ENCODE results near the gene NF1. TPM values are rescaled to one million over a fixed set of nuclear protein-coding genes. Genes with fewer than 3 reads are reported as not detected.
A peak's percentile ranks its signal among the peaks of the same experiment; 100 is the strongest.
"Not testable (repeated sequence)": the region's sequence is repeated elsewhere in the genome, so short reads cannot be mapped to it uniquely, and the experiment has no call there.

Gene NF1
- total and polyA plus RNA-seq, 2 of the 13 experiments (the other 11 are each of a cell fraction or from before 2014, with no cell fraction given) = 21.5 to 26.5 TPM

DNA sequence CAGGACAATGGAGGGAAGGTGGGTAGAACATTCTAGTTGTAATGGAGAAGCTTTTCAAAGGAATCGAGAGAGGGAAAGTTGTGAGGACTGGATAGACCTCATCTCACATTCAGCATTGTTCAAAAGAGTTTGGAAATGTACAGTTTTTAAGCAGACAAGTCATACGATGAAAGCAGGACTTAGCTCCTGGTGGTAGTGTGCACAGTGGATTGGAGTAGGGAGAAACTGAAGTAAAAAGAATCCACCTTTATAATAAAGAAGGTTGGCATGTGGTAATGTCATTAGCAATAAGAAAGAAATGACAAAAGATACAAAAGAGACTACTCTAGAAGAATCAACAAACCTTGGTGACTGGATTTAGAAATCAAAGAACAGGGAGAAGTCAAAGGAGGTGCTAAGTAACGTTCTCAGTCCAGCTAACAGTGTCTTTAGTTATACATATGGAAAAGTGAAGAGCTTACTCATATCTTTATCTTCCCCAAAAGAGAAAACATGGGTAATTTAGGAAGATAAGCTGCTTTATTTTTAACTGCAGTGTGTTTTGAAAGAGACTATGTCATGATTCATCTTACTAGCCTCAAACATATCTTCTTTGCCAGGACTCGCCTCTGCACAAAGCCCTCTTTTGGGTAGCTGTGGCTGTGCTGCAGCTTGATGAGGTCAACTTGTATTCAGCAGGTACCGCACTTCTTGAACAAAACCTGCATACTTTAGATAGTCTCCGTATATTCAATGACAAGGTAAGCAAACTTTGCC lies 245.3 kb downstream of the NF1 start:
- Histone ChIP-seq H3K79me2 (ENCODE audit: insufficient read depth, low read length) (no peaks in the 10 kb centered on the region), H3K4me3 (replicated peaks in 1 of 3; ENCODE audit: insufficient read depth in 1 of 3, low read depth in 2 of 3, low read length in 3 of 3) (no peak overlapping the region), H3K9ac (ENCODE audit: insufficient read depth, low read depth, low read length) (no peak overlapping the region), H3K4me2 (ENCODE audit: low read depth, low read length) (no peak overlapping the region), H2AFZ (ENCODE audit: low read length) (no peak overlapping the region), H3K27ac (ENCODE audit: extremely low read length, insufficient read depth, low read length) (no peak overlapping the region), H3K27me3 (ENCODE audit: control insufficient read depth in 1 of 2, insufficient read depth in 2 of 2, low read length in 2 of 2) (no peaks in the 10 kb centered on the region), H3K9me3 (ENCODE audit: low read length) (no peaks in the 10 kb centered on the region), H4K20me1 (ENCODE audit: insufficient read depth, low read length) (no peaks in the 10 kb centered on the region), H3K36me3 (replicated peaks in 1 of 2; ENCODE audit: control insufficient read depth in 1 of 2, insufficient read depth in 2 of 2, low read length in 2 of 2) (peaks cover 0 to 21% of the 10 kb centered on the region in 2 experiments; a peak in 3 of 5 replicates), H3K4me1 (ENCODE audit: insufficient read depth, low read length) (no peaks in the 10 kb centered on the region)
- WGBS (ENCODE audit: low lambda C conversion rate) = 96% methylated on average over 6 of the region's 6 CpGs
- no peak for ATAC-seq
- ChIA-PET POLR2A (no interaction called here), CTCF (ENCODE audit: low intra/inter-chr PET ratio, low total read pairs) (no interaction called here)
- DNase-seq (ENCODE audit: low spot score) = no peak
- TF ChIP-seq KAT7 (CRISPR knock-in tag; IDR thresholded peaks at IDR 0.05; ENCODE audit: borderline replicate concordance) = no peak
- TF ChIP-seq TBP (CRISPR knock-in tag; IDR thresholded peaks at IDR 0.05) = no peak
- no peak for TF ChIP-seq SKI (IDR thresholded peaks at IDR 0.05; ENCODE audit: partially characterized antibody)
- TF ChIP-seq KDM5B (CRISPR knock-in tag; IDR thresholded peaks at IDR 0.05; ENCODE audit: borderline replicate concordance) = no peak
- TF ChIP-seq, protein P1, sequence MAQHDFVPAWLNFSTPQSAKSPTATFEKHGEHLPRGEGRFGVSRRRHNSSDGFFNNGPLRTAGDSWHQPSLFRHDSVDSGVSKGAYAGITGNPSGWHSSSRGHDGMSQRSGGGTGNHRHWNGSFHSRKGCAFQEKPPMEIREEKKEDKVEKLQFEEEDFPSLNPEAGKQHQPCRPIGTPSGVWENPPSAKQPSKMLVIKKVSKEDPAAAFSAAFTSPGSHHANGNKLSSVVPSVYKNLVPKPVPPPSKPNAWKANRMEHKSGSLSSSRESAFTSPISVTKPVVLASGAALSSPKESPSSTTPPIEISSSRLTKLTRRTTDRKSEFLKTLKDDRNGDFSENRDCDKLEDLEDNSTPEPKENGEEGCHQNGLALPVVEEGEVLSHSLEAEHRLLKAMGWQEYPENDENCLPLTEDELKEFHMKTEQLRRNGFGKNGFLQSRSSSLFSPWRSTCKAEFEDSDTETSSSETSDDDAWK (CRISPR knock-in tag; IDR thresholded peaks at IDR 0.05) = no peak
- TF ChIP-seq ZNF12 (CRISPR knock-in tag; IDR thresholded peaks at IDR 0.05) = no peak
- no peak for TF ChIP-seq ZNF3 (CRISPR knock-in tag; IDR thresholded peaks at IDR 0.05)
- TF ChIP-seq, protein P2, sequence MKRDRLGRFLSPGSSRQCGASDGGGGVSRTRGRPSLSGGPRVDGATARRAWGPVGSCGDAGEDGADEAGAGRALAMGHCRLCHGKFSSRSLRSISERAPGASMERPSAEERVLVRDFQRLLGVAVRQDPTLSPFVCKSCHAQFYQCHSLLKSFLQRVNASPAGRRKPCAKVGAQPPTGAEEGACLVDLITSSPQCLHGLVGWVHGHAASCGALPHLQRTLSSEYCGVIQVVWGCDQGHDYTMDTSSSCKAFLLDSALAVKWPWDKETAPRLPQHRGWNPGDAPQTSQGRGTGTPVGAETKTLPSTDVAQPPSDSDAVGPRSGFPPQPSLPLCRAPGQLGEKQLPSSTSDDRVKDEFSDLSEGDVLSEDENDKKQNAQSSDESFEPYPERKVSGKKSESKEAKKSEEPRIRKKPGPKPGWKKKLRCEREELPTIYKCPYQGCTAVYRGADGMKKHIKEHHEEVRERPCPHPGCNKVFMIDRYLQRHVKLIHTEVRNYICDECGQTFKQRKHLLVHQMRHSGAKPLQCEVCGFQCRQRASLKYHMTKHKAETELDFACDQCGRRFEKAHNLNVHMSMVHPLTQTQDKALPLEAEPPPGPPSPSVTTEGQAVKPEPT (CRISPR knock-in tag; IDR thresholded peaks at IDR 0.05; ENCODE audit: low read depth) = no peak
- TF ChIP-seq, protein P3, sequence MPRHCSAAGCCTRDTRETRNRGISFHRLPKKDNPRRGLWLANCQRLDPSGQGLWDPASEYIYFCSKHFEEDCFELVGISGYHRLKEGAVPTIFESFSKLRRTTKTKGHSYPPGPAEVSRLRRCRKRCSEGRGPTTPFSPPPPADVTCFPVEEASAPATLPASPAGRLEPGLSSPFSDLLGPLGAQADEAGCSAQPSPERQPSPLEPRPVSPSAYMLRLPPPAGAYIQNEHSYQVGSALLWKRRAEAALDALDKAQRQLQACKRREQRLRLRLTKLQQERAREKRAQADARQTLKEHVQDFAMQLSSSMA (CRISPR knock-in tag; IDR thresholded peaks at IDR 0.05) = no peak
- TF ChIP-seq, protein P4, sequence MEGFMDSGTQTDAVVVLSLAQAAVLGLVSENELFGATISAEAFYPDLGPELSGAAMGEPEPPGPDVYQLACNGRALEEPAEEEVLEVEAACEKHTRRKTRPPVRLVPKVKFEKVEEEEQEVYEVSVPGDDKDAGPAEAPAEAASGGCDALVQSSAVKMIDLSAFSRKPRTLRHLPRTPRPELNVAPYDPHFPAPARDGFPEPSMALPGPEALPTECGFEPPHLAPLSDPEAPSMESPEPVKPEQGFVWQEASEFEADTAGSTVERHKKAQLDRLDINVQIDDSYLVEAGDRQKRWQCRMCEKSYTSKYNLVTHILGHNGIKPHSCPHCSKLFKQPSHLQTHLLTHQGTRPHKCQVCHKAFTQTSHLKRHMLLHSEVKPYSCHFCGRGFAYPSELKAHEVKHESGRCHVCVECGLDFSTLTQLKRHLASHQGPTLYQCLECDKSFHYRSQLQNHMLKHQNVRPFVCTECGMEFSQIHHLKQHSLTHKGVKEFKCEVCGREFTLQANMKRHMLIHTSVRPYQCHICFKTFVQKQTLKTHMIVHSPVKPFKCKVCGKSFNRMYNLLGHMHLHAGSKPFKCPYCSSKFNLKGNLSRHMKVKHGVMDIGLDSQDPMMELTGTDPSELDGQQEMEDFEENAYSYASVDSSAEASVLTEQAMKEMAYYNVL (CRISPR knock-in tag; IDR thresholded peaks at IDR 0.05; ENCODE audit: borderline replicate concordance) = no peak
- no peak for TF ChIP-seq ZNF44 (CRISPR knock-in tag; IDR thresholded peaks at IDR 0.05)
- no peak for TF ChIP-seq PLRG1 (conservative IDR thresholded peaks at IDR 0.05)
- intact Hi-C loops (cut with micrococcal nuclease; ENCODE audit: unreplicated experiment) (no loop called here), in situ Hi-C loops (cut with HindIII; ENCODE audit: extremely low pct_ligation_motif_present, low pct_unique_long_range_greater_than_20kb) (no loop called here)
- BruUV-seq (replicated peaks) = TSS peak; percentile 28
- no peak for FAIRE-seq

DNA sequence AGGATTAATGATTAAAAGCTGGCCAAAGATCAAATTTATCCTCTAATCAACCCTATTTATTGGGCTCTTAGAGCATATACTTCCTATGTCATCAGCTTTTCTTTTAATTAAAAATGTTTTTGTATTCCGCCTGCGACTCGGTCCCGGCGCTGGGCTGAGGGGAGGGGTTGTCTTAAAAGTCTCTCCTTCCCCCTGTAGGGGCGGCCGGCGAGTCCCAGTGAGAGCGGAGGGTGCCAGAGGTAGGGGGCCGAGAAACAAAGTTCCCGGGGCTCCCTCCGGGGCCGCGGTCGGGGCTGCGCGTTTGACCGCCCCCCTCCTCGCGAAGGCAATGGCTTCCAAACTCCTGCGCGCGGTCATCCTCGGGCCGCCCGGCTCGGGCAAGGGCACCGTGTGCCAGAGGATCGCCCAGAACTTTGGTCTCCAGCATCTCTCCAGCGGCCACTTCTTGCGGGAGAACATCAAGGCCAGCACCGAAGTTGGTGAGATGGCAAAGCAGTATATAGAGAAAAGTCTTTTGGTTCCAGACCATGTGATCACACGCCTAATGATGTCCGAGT lies 250.5 kb downstream of the NF1 start:
- CTCF ChIA-PET (ENCODE audit: low intra/inter-chr PET ratio, low total read pairs); DNase-seq (ENCODE audit: low spot score); H3K4me3 ChIP-seq (replicated peaks in 1 of 3; ENCODE audit: insufficient read depth in 1 of 3, low read depth in 2 of 3, low read length in 3 of 3); H3K27me3 ChIP-seq (ENCODE audit: control insufficient read depth in 1 of 2, insufficient read depth in 2 of 2, low read length in 2 of 2); H3K27ac ChIP-seq (ENCODE audit: extremely low read length, insufficient read depth, low read length); BruUV-seq (replicated peaks); in situ Hi-C loops (cut with HindIII; ENCODE audit: extremely low pct_ligation_motif_present, low pct_unique_long_range_greater_than_20kb); H3K4me1 ChIP-seq (ENCODE audit: insufficient read depth, low read length); H3K79me2 ChIP-seq (ENCODE audit: insufficient read depth, low read length); intact Hi-C loops (cut with micrococcal nuclease; ENCODE audit: unreplicated experiment); POLR2A ChIA-PET; H4K20me1 ChIP-seq (ENCODE audit: insufficient read depth, low read length); H3K4me2 ChIP-seq (ENCODE audit: low read depth, low read length); H3K9me3 ChIP-seq (ENCODE audit: low read length); H2AFZ ChIP-seq (ENCODE audit: low read length); H3K9ac ChIP-seq (ENCODE audit: insufficient read depth, low read depth, low read length); FAIRE-seq: not testable (repeated sequence)
- whole genome bisulfite sequencing (ENCODE audit: low lambda C conversion rate) = 93% methylated on average over 14 of the region's 34 CpGs
- peaks cover 0 to 21% of the 10 kb centered on the region in 2 experiments; a peak in 3 of 5 replicates for H3K36me3 ChIP-seq (replicated peaks in 1 of 2; ENCODE audit: control insufficient read depth in 1 of 2, insufficient read depth in 2 of 2, low read length in 2 of 2)
- peak; percentile 53 for ATAC-seq
